Muscle of leg (tissue), 11 donors: ENCODE results near the gene PPP2R2B. TPM values are rescaled to one million over a fixed set of nuclear protein-coding genes. Genes with fewer than 3 reads are reported as not detected.

Experiments
- DNase-seq: peaks from one replicate; pipeline ENCODE4 v3.0.0; 2013
- H3K27ac ChIP-seq: one replicate; pipeline ENCODE4 v1.5.1; 2013; ENCODE audit warnings: mild to moderate bottlenecking, low read length, control low read depth
- H3K27me3 ChIP-seq: one replicate; pipeline ENCODE4 v1.6.1; 2013; ENCODE audit warnings: low read length; ENCODE audit not compliant: control insufficient read depth, insufficient read depth
- H3K36me3 ChIP-seq: one replicate; pipeline ENCODE4 v1.6.1; 2013; ENCODE audit warnings: low read length; ENCODE audit not compliant: control insufficient read depth, insufficient read depth
- H3K4me1 ChIP-seq: one replicate; pipeline ENCODE4 v1.6.1; 2013; ENCODE audit warnings: low read length; ENCODE audit not compliant: control insufficient read depth, insufficient read depth
- H3K4me3 ChIP-seq: one replicate; pipeline ENCODE4 v1.5.1; 2013; ENCODE audit warnings: low read length, control low read depth
- H3K9me3 ChIP-seq: replicated peaks from 2 replicates; pipeline ENCODE4 v1.6.1; 2013; ENCODE audit warnings: low read depth, low read length; ENCODE audit not compliant: control insufficient read depth
- WGBS: methylation state at CpG from one replicate; pipeline ENCODE4 v1.1.5; 2013; ENCODE audit warnings: missing lambda C conversion rate; ENCODE audit not compliant: insufficient coverage; 5-methylcytosine and 5-hydroxymethylcytosine counted together
- polyA plus RNA-seq, 8 donors: library from polyadenylated mRNA; unstranded; fragments of 120-200 nt; gene quantifications; one replicate each; pipeline versions ENCODE4 v1.2.1 to v1.2.3, GENCODE V29; 2013; ENCODE audit warnings: inconsistent platforms in 1 of 8, low replicate concordance in 1 of 8; ENCODE audit not compliant: insufficient read length in 8 of 8, insufficient read depth in 1 of 8
- total RNA-seq: library from RNA; stranded (reverse); fragments of 120-200 nt; gene quantifications from one replicate; pipeline ENCODE4 v1.2.4, GENCODE V29; 2013

Gene PPP2R2B
- total and polyA plus RNA-seq, 9 donors, result 0.63 to 4.2 (median 1.5) TPM

DNA sequence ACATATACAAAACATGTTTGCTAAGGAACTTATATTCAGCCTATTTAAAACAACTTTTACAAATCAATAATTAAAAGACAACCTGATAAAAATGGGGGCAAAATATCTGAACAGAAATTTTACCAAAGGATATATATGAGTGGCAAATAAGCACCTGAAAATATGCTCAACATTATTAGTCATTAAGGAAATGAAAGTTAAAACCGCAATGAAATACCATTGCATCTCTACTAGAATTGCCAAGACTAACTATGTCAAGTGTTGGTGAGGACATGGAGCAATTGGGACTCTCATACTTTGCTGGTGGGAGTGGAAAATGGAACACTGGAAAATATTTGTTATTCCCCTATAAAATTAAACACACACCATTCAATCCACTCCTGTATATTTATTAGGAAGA is 26.3 kb upstream of the PPP2R2B start:
- Histone ChIP-seq H3K27ac (no peak overlapping the region), H3K4me3 (no peak overlapping the region), H3K36me3 (no peaks in the 10 kb centered on the region), H3K4me1 (no peaks in the 10 kb centered on the region), H3K9me3 (no peaks in the 10 kb centered on the region), H3K27me3 (no peaks in the 10 kb centered on the region)
- DNase-seq, result no peak
- no CpG with 5 or more reads among the region's 1 CpG for WGBS

DNA sequence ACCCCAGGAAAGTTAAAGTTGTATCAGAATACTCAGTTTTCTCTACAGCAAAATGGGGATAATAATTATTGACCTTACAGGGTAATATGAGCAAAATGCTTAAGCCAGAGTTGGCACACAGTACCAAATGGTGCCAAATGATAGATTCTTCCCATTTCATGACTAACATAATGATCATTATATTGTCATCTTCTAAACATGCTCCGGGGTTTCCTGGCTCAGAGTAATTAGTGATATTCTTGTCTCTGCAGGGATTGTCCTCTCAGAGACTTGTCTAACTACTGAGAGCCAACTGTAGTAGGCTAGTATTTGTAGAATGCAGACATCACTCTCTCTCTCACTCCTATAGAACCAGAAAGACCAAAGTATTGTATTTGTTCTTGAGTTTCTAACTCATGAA is 25.2 kb upstream of the PPP2R2B start:
- H3K4me3 ChIP-seq, result no peak overlapping the region
- H3K27me3 ChIP-seq, result no peaks in the 10 kb centered on the region
- no peaks in the 10 kb centered on the region for H3K4me1 ChIP-seq
- H3K36me3 ChIP-seq, result no peaks in the 10 kb centered on the region
- H3K27ac ChIP-seq, result no peak overlapping the region
- H3K9me3 ChIP-seq, result no peaks in the 10 kb centered on the region
- no peak for DNase-seq
- no CpG with 5 or more reads among the region's 1 CpG for WGBS

DNA sequence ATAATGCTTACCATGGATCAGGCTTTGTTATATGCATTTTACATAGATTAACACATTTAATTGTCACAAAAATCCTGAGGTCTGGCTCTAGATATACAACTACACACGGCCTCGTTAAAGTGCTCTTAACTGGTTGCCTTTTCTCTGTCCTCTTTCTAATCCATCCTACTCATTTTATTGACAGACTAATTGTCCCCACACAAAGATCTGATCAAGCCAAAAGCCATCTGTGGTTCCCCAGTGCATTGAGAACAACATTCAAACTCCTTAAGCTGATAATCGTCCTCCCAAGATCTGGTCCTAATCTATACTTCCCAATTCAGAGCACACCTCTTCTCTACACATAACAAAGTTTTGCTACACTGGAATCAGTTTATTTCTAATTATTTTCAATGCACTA is 23.9 kb upstream of the PPP2R2B start:
- Histone ChIP-seq H3K27me3 (no peaks in the 10 kb centered on the region), H3K9me3 (no peaks in the 10 kb centered on the region), H3K27ac (no peak overlapping the region), H3K4me1 (no peaks in the 10 kb centered on the region), H3K36me3 (no peaks in the 10 kb centered on the region), H3K4me3 (no peak overlapping the region)
- 87% methylated on average over 2 of the region's 3 CpGs for WGBS
- no peak for DNase-seq

DNA sequence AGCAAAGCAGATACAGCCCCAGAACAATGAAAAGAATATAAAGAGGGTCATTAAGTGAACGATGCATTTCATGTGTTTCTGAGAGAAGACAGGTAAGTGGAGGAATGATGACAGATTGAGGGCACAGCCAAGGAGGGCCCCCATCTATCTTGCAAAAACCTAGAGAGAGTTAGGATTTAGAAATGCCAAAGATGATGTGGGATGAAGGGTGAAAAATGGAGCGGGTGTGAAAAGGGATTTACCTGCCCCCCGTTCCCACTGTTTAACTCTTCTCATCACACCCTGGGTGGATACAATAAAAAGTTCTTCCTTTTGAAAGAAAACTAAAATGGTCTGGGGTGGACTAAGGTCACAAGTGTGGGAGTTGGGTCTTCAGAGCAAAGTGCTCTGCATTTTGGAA is 18.5 kb upstream of the PPP2R2B start:
- DNase-seq, result no peak
- H3K9me3 ChIP-seq, result no peaks in the 10 kb centered on the region
- WGBS, result no CpG with 5 or more reads among the region's 3 CpGs
- no peak overlapping the region for H3K4me3 ChIP-seq
- H3K27ac ChIP-seq, result no peak overlapping the region
- no peaks in the 10 kb centered on the region for H3K36me3 ChIP-seq
- no peaks in the 10 kb centered on the region for H3K4me1 ChIP-seq
- no peaks in the 10 kb centered on the region for H3K27me3 ChIP-seq

DNA sequence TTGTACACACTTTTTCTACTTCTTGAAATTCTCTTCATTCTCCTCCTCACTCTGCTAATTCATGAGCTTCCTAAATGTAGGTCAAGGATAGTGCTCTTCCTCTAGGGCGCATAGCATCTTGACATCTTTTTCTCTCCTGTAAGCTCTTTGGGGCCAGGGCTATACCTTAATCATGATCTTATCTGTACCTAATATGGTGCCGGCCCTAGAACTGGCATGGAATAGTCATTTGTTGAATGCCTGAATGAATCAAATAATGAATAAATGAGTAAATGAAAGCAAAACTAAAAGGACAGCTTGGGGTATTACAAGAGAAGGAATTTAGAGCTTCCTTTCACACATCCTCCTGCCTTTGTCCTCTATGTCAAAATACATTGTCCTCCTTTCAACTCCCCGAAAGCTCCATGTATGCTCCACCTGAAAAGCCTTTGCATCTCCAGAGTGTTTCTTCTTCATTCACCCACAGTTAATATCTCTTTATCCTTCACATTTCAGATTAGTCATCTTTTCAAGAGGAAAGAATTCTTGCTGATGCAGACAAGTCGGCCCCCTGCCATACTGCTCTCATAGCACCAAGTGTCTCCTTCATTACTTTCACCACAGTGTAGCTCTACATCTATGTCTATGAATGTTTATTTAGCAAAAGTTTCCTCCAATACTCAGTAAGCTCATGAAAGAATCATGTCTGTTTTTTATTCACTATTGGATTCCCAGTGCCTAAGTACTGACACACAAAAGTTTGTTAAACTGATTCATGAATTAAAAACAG is 16.4 kb upstream of the PPP2R2B start:
- no peaks in the 10 kb centered on the region for H3K27me3 ChIP-seq
- no peak for DNase-seq
- H3K27ac ChIP-seq, result no peak overlapping the region
- 92% methylated on average over 2 of the region's 4 CpGs for WGBS
- H3K36me3 ChIP-seq, result no peaks in the 10 kb centered on the region
- H3K4me3 ChIP-seq, result no peak overlapping the region
- no peaks in the 10 kb centered on the region for H3K4me1 ChIP-seq
- no peaks in the 10 kb centered on the region for H3K9me3 ChIP-seq

DNA sequence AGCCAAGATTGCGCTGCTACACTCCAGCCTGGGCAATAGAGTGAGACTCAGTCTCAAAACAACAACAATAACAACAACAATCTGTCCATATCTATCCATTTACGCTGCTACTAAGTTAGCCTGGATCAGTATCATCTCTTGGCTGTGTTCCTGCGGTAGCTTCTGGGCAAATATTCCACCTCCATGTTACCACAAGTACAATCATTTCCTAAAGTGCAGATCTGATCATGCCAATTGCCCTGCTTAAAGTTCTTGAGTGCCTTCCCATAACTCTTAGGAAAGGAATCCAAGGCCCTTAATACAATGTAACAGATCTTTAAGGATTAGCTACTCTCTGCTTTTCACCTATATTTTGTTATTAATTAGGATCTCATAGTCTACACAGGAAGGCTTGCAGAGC is 15.4 kb upstream of the PPP2R2B start:
- Histone ChIP-seq H3K9me3 (no peaks in the 10 kb centered on the region), H3K27me3 (no peaks in the 10 kb centered on the region), H3K27ac (no peak overlapping the region), H3K4me3 (no peak overlapping the region), H3K4me1 (no peaks in the 10 kb centered on the region), H3K36me3 (no peaks in the 10 kb centered on the region)
- WGBS, result 95% methylated on average over 3 of the region's 3 CpGs
- DNase-seq, result no peak

DNA sequence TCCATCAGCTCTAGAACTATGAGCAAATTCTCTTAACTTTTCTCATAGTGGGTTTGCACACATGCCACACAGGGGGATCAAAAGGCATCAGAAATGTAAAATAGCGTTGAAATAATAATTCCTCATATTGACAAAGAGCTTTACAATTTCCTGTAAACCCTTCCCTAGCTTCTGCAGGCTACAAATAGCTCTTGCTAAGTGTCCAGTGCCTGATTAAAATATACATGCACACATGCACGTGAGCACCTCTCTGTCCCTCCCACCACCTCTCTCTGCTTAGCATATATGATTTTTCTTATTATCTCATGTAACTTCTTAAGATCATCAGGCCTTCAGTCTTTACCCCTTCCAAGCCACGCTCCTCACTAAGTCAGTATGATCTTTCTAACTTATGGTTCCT is 13.7 kb upstream of the PPP2R2B start:
- WGBS, result no CpG with 5 or more reads among the region's 3 CpGs

DNA sequence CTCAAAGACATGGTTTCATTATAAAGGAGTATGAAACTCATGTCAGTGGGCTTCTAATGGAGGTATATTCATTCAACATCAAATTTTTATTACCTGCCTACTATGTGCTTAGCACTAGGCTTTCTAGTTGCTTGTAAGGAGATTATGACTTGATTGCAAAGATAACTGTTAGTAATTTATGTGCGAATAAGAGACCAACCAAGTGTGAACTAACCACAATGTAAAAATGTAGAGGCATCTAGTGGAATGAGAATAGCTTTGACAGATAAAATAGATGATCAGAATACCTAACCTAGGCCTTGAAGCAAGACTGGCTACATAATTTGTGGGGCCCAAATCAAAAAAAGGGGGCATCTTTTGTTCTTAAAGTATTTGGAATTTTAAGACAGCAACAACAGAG is 13.0 kb upstream of the PPP2R2B start:
- H3K27ac ChIP-seq, result no peak overlapping the region
- H3K4me1 ChIP-seq, result no peaks in the 10 kb centered on the region
- no peak overlapping the region for H3K4me3 ChIP-seq
- DNase-seq, result no peak
- no peaks in the 10 kb centered on the region for H3K27me3 ChIP-seq
- WGBS, result no CpG with 5 or more reads among the region's 1 CpG
- H3K36me3 ChIP-seq, result no peaks in the 10 kb centered on the region
- H3K9me3 ChIP-seq, result no peaks in the 10 kb centered on the region

More for the DNA sequence above, 13.7 kb upstream of the PPP2R2B start:
- no peak for DNase-seq
- H3K9me3 ChIP-seq, result no peaks in the 10 kb centered on the region
- H3K36me3 ChIP-seq, result no peaks in the 10 kb centered on the region
- H3K27me3 ChIP-seq, result no peaks in the 10 kb centered on the region
- H3K27ac ChIP-seq, result no peak overlapping the region
- H3K4me3 ChIP-seq, result no peak overlapping the region
- no peaks in the 10 kb centered on the region for H3K4me1 ChIP-seq

DNA sequence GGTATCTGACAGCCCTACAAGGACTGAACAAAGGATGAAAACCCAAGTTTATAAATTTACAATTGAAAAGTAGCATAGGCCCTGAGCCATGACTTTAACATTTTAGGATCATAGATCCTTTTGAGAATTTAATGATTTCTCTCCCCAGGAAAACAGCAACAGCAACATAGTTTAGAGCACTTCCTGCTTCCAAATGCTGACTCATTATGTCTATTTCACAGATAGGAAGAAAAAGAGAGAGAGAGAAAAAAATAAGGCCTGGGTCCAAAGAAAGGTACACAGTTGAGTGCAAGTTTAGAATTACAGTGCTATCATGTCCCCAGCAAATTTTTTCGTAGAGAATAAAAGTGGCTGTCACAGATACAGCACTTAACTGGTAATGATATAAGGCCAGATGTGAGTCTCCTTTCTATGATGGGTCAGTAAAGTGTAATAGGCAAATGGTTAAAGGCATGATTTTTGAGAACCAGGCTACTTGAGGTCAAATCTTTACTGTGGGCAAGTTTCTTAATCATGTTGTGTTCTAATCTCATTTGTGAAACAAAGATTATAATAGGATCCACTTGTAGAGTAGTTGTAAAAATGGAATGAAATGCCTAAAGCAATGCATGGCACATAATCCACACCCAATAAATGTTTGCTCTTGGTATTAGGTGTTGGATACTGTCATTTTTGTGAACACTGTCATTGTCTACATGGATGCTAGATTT is 12.3 kb upstream of the PPP2R2B start:
- Histone ChIP-seq H3K4me3 (no peak overlapping the region), H3K36me3 (no peaks in the 10 kb centered on the region), H3K9me3 (no peaks in the 10 kb centered on the region), H3K27me3 (no peaks in the 10 kb centered on the region), H3K4me1 (no peaks in the 10 kb centered on the region), H3K27ac (no peak overlapping the region)
- DNase-seq, result no peak
- 44% methylated on average over 1 of the region's 1 CpG for WGBS

DNA sequence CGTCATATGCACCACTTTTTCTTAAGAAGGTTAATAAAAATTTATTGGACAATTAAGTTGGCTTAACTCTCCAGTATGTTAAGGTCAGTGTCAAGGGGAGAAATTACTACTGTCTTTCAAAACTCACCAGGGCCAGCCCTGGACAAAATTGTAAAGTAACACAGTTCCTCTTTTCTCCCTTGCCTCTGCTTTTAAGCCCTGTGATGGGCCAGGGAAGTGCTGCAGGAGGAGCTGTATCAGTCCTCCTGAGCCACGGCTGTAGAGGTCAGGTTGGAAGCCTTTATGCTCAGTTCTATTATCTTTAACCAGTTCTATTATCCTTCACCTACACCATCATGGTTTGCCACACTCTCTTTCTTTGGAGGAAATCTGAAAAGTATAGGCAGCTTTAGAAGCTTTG is 11.5 kb upstream of the PPP2R2B start:
- Histone ChIP-seq H3K27ac (no peak overlapping the region), H3K4me1 (no peaks in the 10 kb centered on the region), H3K27me3 (no peaks in the 10 kb centered on the region), H3K36me3 (no peaks in the 10 kb centered on the region), H3K4me3 (no peak overlapping the region), H3K9me3 (no peaks in the 10 kb centered on the region)
- no peak for DNase-seq
- WGBS, result no CpG with 5 or more reads among the region's 2 CpGs
